Aorta (tissue), 5 donors: Measurements from ENCODE around the gene NUBP1. TPM values are rescaled to one million over a fixed set of nuclear protein-coding genes. Genes with fewer than 3 reads are reported as not detected.

ENCODE experiments used
- ATAC-seq: fragments of 200-7000 bp; cut with Tn5 transposase; one replicate; pipeline ENCODE4 v1.9.1; 2022; ENCODE audit warnings: moderate library complexity; ENCODE audit not compliant: low FRiP score
- DNase-seq, 2 donors: peaks; one replicate each; pipeline ENCODE4 v3.0.0-alpha.2; 2020
- H3K27ac ChIP-seq, 2 donors: one replicate each; pipeline ENCODE4 v1.5.1; 2013; ENCODE audit warnings: low read length in 2 of 2, mild to moderate bottlenecking in 2 of 2, moderate library complexity in 2 of 2, control low read depth in 1 of 2, inconsistent platforms in 1 of 2, low read depth in 1 of 2
- H3K27me3 ChIP-seq, 2 donors: one replicate each; pipeline ENCODE4 v1.6.1; 2013; ENCODE audit warnings: control low read depth in 1 of 2, low read length in 1 of 2, mild to moderate bottlenecking in 1 of 2, moderate library complexity in 1 of 2; ENCODE audit not compliant: insufficient read depth in 2 of 2, control insufficient read depth in 1 of 2
- H3K36me3 ChIP-seq, 2 donors: one replicate each; pipeline ENCODE4 v1.6.1; 2013; ENCODE audit warnings: control low read depth in 1 of 2, low read length in 1 of 2, mild to moderate bottlenecking in 1 of 2; ENCODE audit not compliant: insufficient read depth in 2 of 2, control insufficient read depth in 1 of 2
- H3K4me1 ChIP-seq, 2 donors: one replicate each; pipeline ENCODE4 v1.6.1; 2013; ENCODE audit warnings: low read length in 2 of 2, control low read depth in 1 of 2, mild to moderate bottlenecking in 1 of 2, moderate library complexity in 1 of 2; ENCODE audit not compliant: insufficient read depth in 2 of 2, control insufficient read depth in 1 of 2
- H3K4me3 ChIP-seq, 2 donors: one replicate each; pipeline ENCODE4 v1.5.1; 2013; ENCODE audit warnings: low read length in 2 of 2, control low read depth in 1 of 2, mild to moderate bottlenecking in 1 of 2
- H3K9me3 ChIP-seq: one replicate; pipeline ENCODE4 v1.6.1; 2013; ENCODE audit warnings: mild to moderate bottlenecking, low read length; ENCODE audit not compliant: control insufficient read depth
- WGBS, 2 donors: extraction: QIAGEN DNeasy Blood & Tissue Kit; methylation state at CpG; one replicate each; pipeline ENCODE4 v1.1.7; 2013; 5-methylcytosine and 5-hydroxymethylcytosine counted together
- intact Hi-C, 2 donors: fragments of 100-400 bp; cut with DNase I; formaldehyde crosslinking; loops; one replicate each; pipeline versions ENCODE4 v1.14.2 to v1.15.0; 2022
- long read RNA-seq, 2 donors: library from polyadenylated mRNA; unstranded; transcript quantifications; one replicate each; pipeline ENCODE4 v2.0.0, GENCODE V29; 2020 to 2021
- polyA plus RNA-seq, 2 donors: library from polyadenylated mRNA; stranded (reverse); fragments of 200-250 nt; gene quantifications; one replicate each; pipeline ENCODE4 v1.2.3, GENCODE V29; 2013
- total RNA-seq, 2 donors: library from RNA; stranded (reverse); fragmentation: NEBNext Ultra II Directional; extraction: Animal tissue kit (Norgen Biotek cat#: 25700); gene quantifications; one replicate each; pipeline ENCODE4 v1.2.1, GENCODE V29; 2021
- donor health status: healthy with polysubstance abuse.
- donor health status: Bipolar disorder and iron deficiency.
- donor health status: DM: no; HTN: no; CAD: no.
- donor health status: DM: no; HTN: no; CAD: no.
- donor health status: DM: yes; HTN: yes; CAD: no.

The NUBP1 gene
- total RNA-seq (10 to 100 TPM; 31.3 TPM), polyA plus RNA-seq (10 to 100 TPM; 29.6 to 37.2 TPM)
- long read RNA-seq, donor 1, transcript NUBP1-201 (11 exons, 1,228 nt): major isoform, 33 of 47 reads
- long read RNA-seq, donor 1, partial matches to known transcripts: 8 of 47 reads
- long read RNA-seq, donor 1, other reads (novel, unspliced or antisense): 6 of 47 reads
- long read RNA-seq, donor 2, transcript NUBP1-201 (11 exons, 1,228 nt): major isoform, 7 of 18 reads
- long read RNA-seq, donor 2, partial matches to known transcripts: 1 of 18 reads
- long read RNA-seq, donor 2, other reads (novel, unspliced or antisense): 10 of 18 reads

- H3K9me3 ChIP-seq: no peaks in the 10 kb centered on the region
- peak; percentile 99 to 100 for DNase-seq
- peak within 1 kb of the TSS; percentile 71 to 100 for H3K27ac ChIP-seq
- H3K36me3 ChIP-seq: no peaks in the 10 kb centered on the region
- ATAC-seq: peak; percentile 98
- 0% methylated on average over 57 of the region's 57 CpGs for WGBS, 2 donors
- H3K4me1 ChIP-seq: peaks cover 0 to 2% of the 10 kb centered on the region in 2 donors
- H3K4me3 ChIP-seq: peak within 1 kb of the TSS; percentile 29 to 35
- intact Hi-C loops: loop anchor here (2.0 to 5.0 kb wide), 2 partner anchors 85 to 179 kb away; no protein-coding TSS in a partner anchor
- H3K27me3 ChIP-seq: no peaks in the 10 kb centered on the region
These were observed at the start of gene NUBP1 for GRCh38 chr16:10743610-10744369. NUBP1 (plus strand) TSS chr16:10743842; CDS start chr16:10743864, 22 bp downstream.

- ATAC-seq (no peak), DNase-seq (no peak)
- Histone ChIP-seq H3K27ac (no peak overlapping the region), H3K27me3 (no peaks in the 10 kb centered on the region), H3K4me1 (no peaks in the 10 kb centered on the region), H3K36me3 (no peaks in the 10 kb centered on the region), H3K4me3 (no peak overlapping the region), H3K9me3 (no peaks in the 10 kb centered on the region)
- intact Hi-C loops: no loop called here
- 93 to 94% methylated on average over 8 of the region's 8 CpGs for WGBS, 2 donors
These were observed 49.8 kb upstream of the NUBP1 start for GRCh38 chr16:10693889-10694288.

GRCh38 chr16:10694306-10694705 is 49.3 kb upstream of the NUBP1 start:
- WGBS, 2 donors: 95% methylated on average over 21 of the region's 21 CpGs
- Histone ChIP-seq H3K4me1 (no peaks in the 10 kb centered on the region), H3K27ac (no peak overlapping the region), H3K4me3 (no peak overlapping the region), H3K27me3 (no peaks in the 10 kb centered on the region), H3K9me3 (no peaks in the 10 kb centered on the region), H3K36me3 (no peaks in the 10 kb centered on the region)
- intact Hi-C loops: no loop called here
- DNase-seq (peak in 1 of 2 donors; percentile 69), ATAC-seq (no peak)

GRCh38 chr16:10694830-10695229 is 48.8 kb upstream of the NUBP1 start, which contains the start of gene TEKT5:
TEKT5 (minus strand) TSS chr16:10694930; CDS start chr16:10694873, 57 bp downstream.
- Histone ChIP-seq H3K27me3 (no peaks in the 10 kb centered on the region), H3K36me3 (no peaks in the 10 kb centered on the region), H3K27ac (no peak within 1 kb of the TSS), H3K9me3 (no peaks in the 10 kb centered on the region), H3K4me3 (no peak within 1 kb of the TSS), H3K4me1 (no peaks in the 10 kb centered on the region)
- intact Hi-C loops: no loop called here
- ATAC-seq: no peak
- DNase-seq: peak in 1 of 2 donors; percentile 21
- 77 to 86% methylated on average over 5 of the region's 5 CpGs for WGBS, 2 donors

GRCh38 chr16:10699756-10700155 is 43.9 kb upstream of the NUBP1 start:
- no peak for DNase-seq
- ATAC-seq: no peak
- H3K36me3 ChIP-seq: no peaks in the 10 kb centered on the region
- no peak overlapping the region for H3K4me3 ChIP-seq
- H3K27ac ChIP-seq: no peak overlapping the region
- no peaks in the 10 kb centered on the region for H3K4me1 ChIP-seq
- intact Hi-C loops: no loop called here
- WGBS, 2 donors: 63 to 65% methylated on average over 1 of the region's 1 CpG
- H3K9me3 ChIP-seq: no peaks in the 10 kb centered on the region
- H3K27me3 ChIP-seq: no peaks in the 10 kb centered on the region

GRCh38 chr16:10708969-10709368 is 34.7 kb upstream of the NUBP1 start:
- no peaks in the 10 kb centered on the region for H3K4me1 ChIP-seq
- no peak overlapping the region for H3K27ac ChIP-seq
- 72 to 73% methylated on average over 4 of the region's 4 CpGs for WGBS, 2 donors
- no peaks in the 10 kb centered on the region for H3K27me3 ChIP-seq
- no peak overlapping the region for H3K4me3 ChIP-seq
- no peaks in the 10 kb centered on the region for H3K9me3 ChIP-seq
- intact Hi-C loops: no loop called here
- ATAC-seq: no peak
- no peak for DNase-seq
- H3K36me3 ChIP-seq: no peaks in the 10 kb centered on the region

GRCh38 chr16:10728003-10728887 is 15.4 kb upstream of the NUBP1 start:
- no peak overlapping the region for H3K4me3 ChIP-seq
- intact Hi-C loops: no loop called here
- ATAC-seq (no peak), DNase-seq (no peak)
- no peaks in the 10 kb centered on the region for H3K27me3 ChIP-seq
- H3K4me1 ChIP-seq: no peaks in the 10 kb centered on the region
- no peaks in the 10 kb centered on the region for H3K36me3 ChIP-seq
- H3K27ac ChIP-seq: no peak overlapping the region
- 76 to 78% methylated on average over 16 of the region's 16 CpGs for WGBS, 2 donors
- H3K9me3 ChIP-seq: peaks cover 2% of the 10 kb centered on the region
